IMR-90 (cell line): ENCODE results near the gene TAPT1. TPM values are rescaled to one million over a fixed set of nuclear protein-coding genes. Genes with fewer than 3 reads are reported as not detected.

Experiments used
- ATAC-seq: fragments of 200-7000 bp; cut with Tn5 transposase; 2 replicates; pipeline ENCODE4 v1.9.1; 2020; ENCODE audit warnings: low read depth, mild to moderate bottlenecking, moderate library complexity
- Bru-seq: library from RNA; stranded (reverse); fragments of 400-500 nt; gene quantifications from one replicate; lab custom pipeline; 2021; lab: Mats Ljungman, UMichigan
- BruChase-seq, 2 experiments: library from RNA; stranded (reverse); fragments of 400-500 nt; gene quantifications; one replicate each; lab custom pipeline; 2021; lab: Mats Ljungman, UMichigan
- BruUV-seq: library from RNA; stranded (reverse); fragments of 400-500 nt; replicated peaks from 2 replicates; lab custom pipeline; 2021; lab: Mats Ljungman, UMichigan
- CTCF ChIA-PET: fragments of 300-600 bp; formaldehyde crosslinking; extraction: SDS; loops from one replicate; lab custom pipeline; 2021; ENCODE audit warnings: antibody characterized with exemption; lab: Yijun Ruan, JAX
- POLR2A ChIA-PET: fragments of 300-600 bp; sonication (Branson Sonifier 250); formaldehyde crosslinking; loops from one replicate; lab custom pipeline; 2022; ENCODE audit warnings: antibody characterized with exemption; ENCODE audit not compliant: unreplicated experiment; lab: Charles Lee
- DNase-seq: peaks from one replicate; pipeline ENCODE4 v3.0.0; 2013
- H2AFZ ChIP-seq: replicated peaks from 2 replicates; pipeline ENCODE3; 2013; ENCODE audit warnings: low read length, mild to moderate bottlenecking; ENCODE audit not compliant: poor library complexity
- H2AK5ac ChIP-seq: 2 replicates; pipeline ENCODE4 v1.6.1; 2013; ENCODE audit warnings: low read depth, low read length, inconsistent platforms
- H2AK9ac ChIP-seq: replicated peaks from 2 replicates; pipeline ENCODE3; 2013; ENCODE audit warnings: mild to moderate bottlenecking, low read depth, low read length, moderate library complexity; ENCODE audit not compliant: poor library complexity
- H2BK120ac ChIP-seq: 2 replicates; pipeline ENCODE4 v1.6.1; 2013; ENCODE audit warnings: low read depth, low read length, inconsistent platforms
- H2BK15ac ChIP-seq: 3 replicates; pipeline ENCODE4 v1.6.1; 2013; ENCODE audit warnings: low read depth, low read length, inconsistent platforms
- H2BK20ac ChIP-seq: 2 replicates; pipeline ENCODE4 v1.6.1; 2013; ENCODE audit warnings: low read depth, mild to moderate bottlenecking, inconsistent platforms, low read length, moderate library complexity
- H2BK5ac ChIP-seq: 2 replicates; pipeline ENCODE4 v1.6.1; 2013; ENCODE audit warnings: mild to moderate bottlenecking, low read depth, low read length, inconsistent platforms; ENCODE audit not compliant: poor library complexity, severe bottlenecking
- H3K14ac ChIP-seq: replicated peaks from 2 replicates; pipeline ENCODE4 v1.6.1; 2013; ENCODE audit warnings: low read depth, low read length, inconsistent platforms
- H3K18ac ChIP-seq: 2 replicates; pipeline ENCODE4 v1.6.1; 2013; ENCODE audit warnings: low read depth, low read length, control low read depth
- H3K23ac ChIP-seq: 2 replicates; pipeline ENCODE4 v1.6.1; 2013; ENCODE audit warnings: low read depth, low read length, inconsistent platforms
- H3K27ac ChIP-seq: 2 replicates; pipeline ENCODE4 v1.5.1; 2013; ENCODE audit warnings: mild to moderate bottlenecking, control low read depth, low read length; ENCODE audit not compliant: insufficient read depth
- H3K27me3 ChIP-seq: 2 replicates; pipeline ENCODE4 v1.6.1; 2013; ENCODE audit warnings: low read length; ENCODE audit not compliant: control insufficient read depth, insufficient read depth
- H3K36me3 ChIP-seq: 2 replicates; pipeline ENCODE4 v1.6.1; 2013; ENCODE audit warnings: low read length, mixed read lengths; ENCODE audit not compliant: control insufficient read depth, insufficient read depth
- H3K4ac ChIP-seq: 2 replicates; pipeline ENCODE4 v1.6.1; 2013; ENCODE audit warnings: low read depth, low read length, inconsistent platforms
- H3K4me1 ChIP-seq: 2 replicates; pipeline ENCODE4 v1.6.1; 2013; ENCODE audit warnings: low read length, mixed read lengths; ENCODE audit not compliant: control insufficient read depth, insufficient read depth
- H3K4me2 ChIP-seq: 2 replicates; pipeline ENCODE4 v1.6.1; 2013; ENCODE audit warnings: low read depth, mild to moderate bottlenecking, control low read depth, low read length, moderate library complexity
- H3K4me3 ChIP-seq: 2 replicates; pipeline ENCODE4 v1.5.1; 2013; ENCODE audit warnings: low read depth, mild to moderate bottlenecking, control low read depth, low read length, moderate library complexity; ENCODE audit not compliant: insufficient read depth
- H3K56ac ChIP-seq: 2 replicates; pipeline ENCODE4 v1.6.1; 2013; ENCODE audit warnings: low read length, inconsistent platforms; ENCODE audit not compliant: insufficient read depth; ENCODE audit errors: extremely low read depth
- H3K79me1 ChIP-seq, 2 experiments: 2 replicates each; pipeline ENCODE4 v1.6.1; 2013; ENCODE audit warnings: low read length in 2 of 2, inconsistent platforms in 1 of 2, low read depth in 1 of 2
- H3K9ac ChIP-seq: 2 replicates; pipeline ENCODE4 v1.6.1; 2013; ENCODE audit warnings: low read depth, low read length, control low read depth
- H3K9me1 ChIP-seq: 2 replicates; pipeline ENCODE4 v1.6.1; 2013; ENCODE audit warnings: low read length, inconsistent platforms; ENCODE audit not compliant: insufficient read depth
- H3K9me3 ChIP-seq: 2 replicates; pipeline ENCODE4 v1.6.1; 2013; ENCODE audit warnings: low read length; ENCODE audit not compliant: control insufficient read depth, insufficient read depth
- H4K20me1 ChIP-seq: 2 replicates; pipeline ENCODE4 v1.6.1; 2013; ENCODE audit warnings: low read length, inconsistent platforms; ENCODE audit not compliant: insufficient read depth
- H4K5ac ChIP-seq: 2 replicates; pipeline ENCODE4 v1.6.1; 2013; ENCODE audit warnings: mild to moderate bottlenecking, low read depth, low read length, control low read depth
- H4K8ac ChIP-seq, 2 experiments: 2 replicates each; pipeline ENCODE4 v1.6.1; 2013; ENCODE audit warnings: low read depth in 2 of 2, low read length in 2 of 2, control low read depth in 1 of 2, inconsistent platforms in 1 of 2
- H4K91ac ChIP-seq: 2 replicates; pipeline ENCODE4 v1.6.1; 2013; ENCODE audit warnings: low read depth, low read length, inconsistent platforms; ENCODE audit not compliant: insufficient read depth
- MAZ ChIP-seq: IDR thresholded peaks from 2 replicates; pipeline ENCODE4 v1.6.1; 2012; ENCODE audit warnings: low read depth, mild to moderate bottlenecking, low read length, improper control_type of control experiment, moderate library complexity, borderline replicate concordance
- MXI1 ChIP-seq: IDR thresholded peaks from 2 replicates; pipeline ENCODE4 v1.6.1; 2012; ENCODE audit warnings: low read depth, mild to moderate bottlenecking, low read length, moderate library complexity, borderline replicate concordance
- POLR2A ChIP-seq: IDR thresholded peaks from 2 replicates; pipeline ENCODE4 v1.6.1; 2012; ENCODE audit warnings: mild to moderate bottlenecking, low read depth, low read length
- RCOR1 ChIP-seq: IDR thresholded peaks from 2 replicates; pipeline ENCODE4 v1.6.1; 2012; ENCODE audit warnings: mild to moderate bottlenecking, low read length, improper control_type of control experiment; ENCODE audit not compliant: insufficient replicate concordance
- SMC3 ChIP-seq: fragments of 150-350 bp; IDR thresholded peaks from 2 replicates; pipeline ENCODE4 v1.6.1; 2016; ENCODE audit warnings: low read depth, mild to moderate bottlenecking, antibody characterized with exemption, low read length, moderate library complexity
- WGBS, 2 experiments: methylation state at CpG; one replicate each; pipeline versions ENCODE4 v1.1.5 to v1.1.7; 2013; ENCODE audit warnings: missing lambda C conversion rate in 2 of 2; ENCODE audit not compliant: insufficient read length in 1 of 2; ENCODE audit errors: extremely low coverage in 2 of 2; 5-methylcytosine and 5-hydroxymethylcytosine counted together
- dilution Hi-C: fragments of 300-500 bp; cut with HindIII; formaldehyde crosslinking; loops from one replicate; pipeline ENCODE4 v1.14.3; 2018; ENCODE audit warnings: low sequenced_read_pairs; ENCODE audit not compliant: unreplicated experiment
- in situ Hi-C: fragments of 300-500 bp; cut with MboI; formaldehyde crosslinking; loops from 3 replicates; pipeline ENCODE4 v1.14.3; 2019; ENCODE audit warnings: low sequenced_read_pairs, inconsistent platforms, mixed read lengths
- intact Hi-C: fragments of 100-400 bp; cut with micrococcal nuclease; formaldehyde crosslinking; loops from 2 replicates; pipeline ENCODE4 v1.10.0; 2022
- long read RNA-seq: library from polyadenylated mRNA; unstranded; transcript quantifications from one replicate; pipeline ENCODE4 v2.0.0, GENCODE V29; 2021; ENCODE audit not compliant: unreplicated experiment
- polyA plus RNA-seq, 3 experiments: library from polyadenylated mRNA; depleted of rRNA; stranded (reverse); fragments of >200 nt; gene quantifications; 2 replicates each; pipeline ENCODE4 v1.2.3, GENCODE V29; 2012; ENCODE audit warnings: low replicate concordance in 1 of 3
- total RNA-seq: library from RNA; depleted of rRNA; stranded (reverse); fragments of >200 nt; gene quantifications from 2 replicates; pipeline ENCODE4 v1.2.3, GENCODE V29; 2012; rRNA removed

The TAPT1 gene
- total RNA-seq: 12.2 and 12.8 TPM in 2 replicates
- polyA plus RNA-seq (2012; rRNA removed): 4.4 and 5.6 TPM in 2 replicates
- polyA plus RNA-seq (2012; cell fraction: cytosol; rRNA removed): 1.2 and 2.0 TPM in 2 replicates
- polyA plus RNA-seq (2012; cell fraction: nucleus; rRNA removed; ENCODE audit: low replicate concordance): 2.4 and 17.7 TPM in 2 replicates
- Bru-seq, nascent RNA: percentile 65 among the genes with signal in this experiment
- percentile 50 among the genes with signal in this experiment for BruChase-seq, experiment 1, labeled RNA remaining after a 6-hour chase
- percentile 51 among the genes with signal in this experiment for BruChase-seq, experiment 2, labeled RNA remaining after a 2-hour chase
- long read RNA-seq, full-length matches to known transcripts: 22 of 31 reads
- long read RNA-seq, partial matches to known transcripts: 1 of 31 reads
- long read RNA-seq, other reads (novel, unspliced or antisense): 8 of 31 reads

GRCh38 chr4:16225863-16226815 is at the start of gene TAPT1:
Gene TAPT1, minus strand, starts transcription at chr4:16226471. Its CDS starts 14 bp downstream, at chr4:16226457.
- dilution Hi-C loops: no loop called here
- ChIA-PET POLR2A (no interaction called here), CTCF (no interaction called here)
- H3K4me3 ChIP-seq: peak within 1 kb of the TSS; percentile 96
- H3K9me1 ChIP-seq: no peaks in the 10 kb centered on the region
- H3K27ac ChIP-seq: peak within 1 kb of the TSS; percentile 69
- 0% methylated on average over 91 of the region's 143 CpGs; no CpG with 5 or more reads in 1 of the 2 experiments for WGBS, 2 experiments
- H4K91ac ChIP-seq: peak within 1 kb of the TSS; percentile 41; the same call in 1 of the 2 replicates
- peak; percentile 91 for ATAC-seq
- DNase-seq: peak; percentile 30
- peak within 1 kb of the TSS; percentile 80 for H2AK9ac ChIP-seq
- TF ChIP-seq SMC3 (no peak), POLR2A (0 out of 2 replicates have a peak, but pooled peaks have one; percentile 43), MXI1 (0 out of 2 replicates have a peak, but pooled peaks have one; percentile 2), MAZ (peak; percentile 50; the same call in 1 of the 2 replicates), RCOR1 (no peak)
- in situ Hi-C loops: no loop called here
- H2BK5ac ChIP-seq: peak within 1 kb of the TSS; percentile 78
- peaks cover 7 to 19% of the 10 kb centered on the region in 2 experiments for H3K79me1 ChIP-seq
- H2BK120ac ChIP-seq: no peak within 1 kb of the TSS
- H3K4ac ChIP-seq: peak within 1 kb of the TSS; percentile 38
- no peaks in the 10 kb centered on the region for H3K27me3 ChIP-seq
- peak within 1 kb of the TSS; percentile 93 for H2AFZ ChIP-seq
- peak within 1 kb of the TSS; percentile 84 to 87 for H4K8ac ChIP-seq
- peak within 1 kb of the TSS; percentile 83 for H4K5ac ChIP-seq
- 0 out of 2 replicates have a peak within 1 kb of the TSS, but pooled peaks have one; percentile 78 for H3K14ac ChIP-seq
- intact Hi-C loops: loop anchor here (5.0 to 10.0 kb wide), 2 partner anchors 36 to 751 kb away; no protein-coding TSS in a partner anchor
- peak within 1 kb of the TSS; percentile 97 for H3K4me2 ChIP-seq
- H3K4me1 ChIP-seq: no peaks in the 10 kb centered on the region; the same call in 1 of the 2 replicates
- peaks cover 3% of the 10 kb centered on the region; the same call in 1 of the 2 replicates for H4K20me1 ChIP-seq
- H3K56ac ChIP-seq: 0 out of 2 replicates have a peak within 1 kb of the TSS, but pooled peaks have one; percentile 47
- H3K36me3 ChIP-seq: no peaks in the 10 kb centered on the region
- H2BK20ac ChIP-seq: no peak within 1 kb of the TSS
- no peak within 1 kb of the TSS for H2AK5ac ChIP-seq
- H3K18ac ChIP-seq: no peak within 1 kb of the TSS; the same call in 1 of the 2 replicates
- no peak within 1 kb of the TSS for H2BK15ac ChIP-seq
- no peaks in the 10 kb centered on the region for H3K9me3 ChIP-seq
- BruUV-seq: no TSS peak
- peak within 1 kb of the TSS; percentile 93 for H3K9ac ChIP-seq
- H3K23ac ChIP-seq: peak within 1 kb of the TSS; percentile 49; the same call in 1 of the 2 replicates
